IMR-90 (cell line): ENCODE results near the gene ACSS1. TPM values are rescaled to one million over a fixed set of nuclear protein-coding genes. Genes with fewer than 3 reads are reported as not detected.

ENCODE experiments used
- ATAC-seq: fragments of 200-7000 bp; cut with Tn5 transposase; 2 replicates; pipeline ENCODE4 v1.9.1; 2020; ENCODE audit warnings: low read depth, mild to moderate bottlenecking, moderate library complexity
- BruUV-seq: library from RNA; stranded (reverse); fragments of 400-500 nt; replicated peaks from 2 replicates; lab custom pipeline; 2021; lab: Mats Ljungman, UMichigan
- CTCF ChIA-PET: fragments of 300-600 bp; formaldehyde crosslinking; extraction: SDS; loops from one replicate; lab custom pipeline; 2021; ENCODE audit warnings: antibody characterized with exemption; lab: Yijun Ruan, JAX
- POLR2A ChIA-PET: fragments of 300-600 bp; sonication (Branson Sonifier 250); formaldehyde crosslinking; loops from one replicate; lab custom pipeline; 2022; ENCODE audit warnings: antibody characterized with exemption; ENCODE audit not compliant: unreplicated experiment; lab: Charles Lee
- DNase-seq: peaks from one replicate; pipeline ENCODE4 v3.0.0; 2013
- H2AFZ ChIP-seq: replicated peaks from 2 replicates; pipeline ENCODE3; 2013; ENCODE audit warnings: low read length, mild to moderate bottlenecking; ENCODE audit not compliant: poor library complexity
- H2AK5ac ChIP-seq: 2 replicates; pipeline ENCODE4 v1.6.1; 2013; ENCODE audit warnings: low read depth, low read length, inconsistent platforms
- H2AK9ac ChIP-seq: replicated peaks from 2 replicates; pipeline ENCODE3; 2013; ENCODE audit warnings: mild to moderate bottlenecking, low read depth, low read length, moderate library complexity; ENCODE audit not compliant: poor library complexity
- H2BK120ac ChIP-seq: 2 replicates; pipeline ENCODE4 v1.6.1; 2013; ENCODE audit warnings: low read depth, low read length, inconsistent platforms
- H2BK15ac ChIP-seq: 3 replicates; pipeline ENCODE4 v1.6.1; 2013; ENCODE audit warnings: low read depth, low read length, inconsistent platforms
- H2BK20ac ChIP-seq: 2 replicates; pipeline ENCODE4 v1.6.1; 2013; ENCODE audit warnings: low read depth, mild to moderate bottlenecking, inconsistent platforms, low read length, moderate library complexity
- H2BK5ac ChIP-seq: 2 replicates; pipeline ENCODE4 v1.6.1; 2013; ENCODE audit warnings: mild to moderate bottlenecking, low read depth, low read length, inconsistent platforms; ENCODE audit not compliant: poor library complexity, severe bottlenecking
- H3K14ac ChIP-seq: replicated peaks from 2 replicates; pipeline ENCODE4 v1.6.1; 2013; ENCODE audit warnings: low read depth, low read length, inconsistent platforms
- H3K18ac ChIP-seq: 2 replicates; pipeline ENCODE4 v1.6.1; 2013; ENCODE audit warnings: low read depth, low read length, control low read depth
- H3K23ac ChIP-seq: 2 replicates; pipeline ENCODE4 v1.6.1; 2013; ENCODE audit warnings: low read depth, low read length, inconsistent platforms
- H3K27ac ChIP-seq: 2 replicates; pipeline ENCODE4 v1.5.1; 2013; ENCODE audit warnings: mild to moderate bottlenecking, control low read depth, low read length; ENCODE audit not compliant: insufficient read depth
- H3K27me3 ChIP-seq: 2 replicates; pipeline ENCODE4 v1.6.1; 2013; ENCODE audit warnings: low read length; ENCODE audit not compliant: control insufficient read depth, insufficient read depth
- H3K36me3 ChIP-seq: 2 replicates; pipeline ENCODE4 v1.6.1; 2013; ENCODE audit warnings: low read length, mixed read lengths; ENCODE audit not compliant: control insufficient read depth, insufficient read depth
- H3K4ac ChIP-seq: 2 replicates; pipeline ENCODE4 v1.6.1; 2013; ENCODE audit warnings: low read depth, low read length, inconsistent platforms
- H3K4me1 ChIP-seq: 2 replicates; pipeline ENCODE4 v1.6.1; 2013; ENCODE audit warnings: low read length, mixed read lengths; ENCODE audit not compliant: control insufficient read depth, insufficient read depth
- H3K4me2 ChIP-seq: 2 replicates; pipeline ENCODE4 v1.6.1; 2013; ENCODE audit warnings: low read depth, mild to moderate bottlenecking, control low read depth, low read length, moderate library complexity
- H3K4me3 ChIP-seq: 2 replicates; pipeline ENCODE4 v1.5.1; 2013; ENCODE audit warnings: low read depth, mild to moderate bottlenecking, control low read depth, low read length, moderate library complexity; ENCODE audit not compliant: insufficient read depth
- H3K56ac ChIP-seq: 2 replicates; pipeline ENCODE4 v1.6.1; 2013; ENCODE audit warnings: low read length, inconsistent platforms; ENCODE audit not compliant: insufficient read depth; ENCODE audit errors: extremely low read depth
- H3K79me1 ChIP-seq, 2 experiments: 2 replicates each; pipeline ENCODE4 v1.6.1; 2013; ENCODE audit warnings: low read length in 2 of 2, inconsistent platforms in 1 of 2, low read depth in 1 of 2
- H3K9ac ChIP-seq: 2 replicates; pipeline ENCODE4 v1.6.1; 2013; ENCODE audit warnings: low read depth, low read length, control low read depth
- H3K9me1 ChIP-seq: 2 replicates; pipeline ENCODE4 v1.6.1; 2013; ENCODE audit warnings: low read length, inconsistent platforms; ENCODE audit not compliant: insufficient read depth
- H3K9me3 ChIP-seq: 2 replicates; pipeline ENCODE4 v1.6.1; 2013; ENCODE audit warnings: low read length; ENCODE audit not compliant: control insufficient read depth, insufficient read depth
- H4K20me1 ChIP-seq: 2 replicates; pipeline ENCODE4 v1.6.1; 2013; ENCODE audit warnings: low read length, inconsistent platforms; ENCODE audit not compliant: insufficient read depth
- H4K5ac ChIP-seq: 2 replicates; pipeline ENCODE4 v1.6.1; 2013; ENCODE audit warnings: mild to moderate bottlenecking, low read depth, low read length, control low read depth
- H4K8ac ChIP-seq, 2 experiments: 2 replicates each; pipeline ENCODE4 v1.6.1; 2013; ENCODE audit warnings: low read depth in 2 of 2, low read length in 2 of 2, control low read depth in 1 of 2, inconsistent platforms in 1 of 2
- H4K91ac ChIP-seq: 2 replicates; pipeline ENCODE4 v1.6.1; 2013; ENCODE audit warnings: low read depth, low read length, inconsistent platforms; ENCODE audit not compliant: insufficient read depth
- MXI1 ChIP-seq: IDR thresholded peaks from 2 replicates; pipeline ENCODE4 v1.6.1; 2012; ENCODE audit warnings: low read depth, mild to moderate bottlenecking, low read length, moderate library complexity, borderline replicate concordance
- RCOR1 ChIP-seq: IDR thresholded peaks from 2 replicates; pipeline ENCODE4 v1.6.1; 2012; ENCODE audit warnings: mild to moderate bottlenecking, low read length, improper control_type of control experiment; ENCODE audit not compliant: insufficient replicate concordance
- WGBS, 2 experiments: methylation state at CpG; one replicate each; pipeline versions ENCODE4 v1.1.5 to v1.1.7; 2013; ENCODE audit warnings: missing lambda C conversion rate in 2 of 2; ENCODE audit not compliant: insufficient read length in 1 of 2; ENCODE audit errors: extremely low coverage in 2 of 2; 5-methylcytosine and 5-hydroxymethylcytosine counted together
- dilution Hi-C: fragments of 300-500 bp; cut with HindIII; formaldehyde crosslinking; loops from one replicate; pipeline ENCODE4 v1.14.3; 2018; ENCODE audit warnings: low sequenced_read_pairs; ENCODE audit not compliant: unreplicated experiment
- in situ Hi-C: fragments of 300-500 bp; cut with MboI; formaldehyde crosslinking; loops from 3 replicates; pipeline ENCODE4 v1.14.3; 2019; ENCODE audit warnings: low sequenced_read_pairs, inconsistent platforms, mixed read lengths
- intact Hi-C: fragments of 100-400 bp; cut with micrococcal nuclease; formaldehyde crosslinking; loops from 2 replicates; pipeline ENCODE4 v1.10.0; 2022
- polyA plus RNA-seq, 3 experiments: library from polyadenylated mRNA; depleted of rRNA; stranded (reverse); fragments of >200 nt; gene quantifications; 2 replicates each; pipeline ENCODE4 v1.2.3, GENCODE V29; 2012; ENCODE audit warnings: low replicate concordance in 1 of 3
- total RNA-seq: library from RNA; depleted of rRNA; stranded (reverse); fragments of >200 nt; gene quantifications from 2 replicates; pipeline ENCODE4 v1.2.3, GENCODE V29; 2012

Gene ACSS1
- total and polyA plus RNA-seq, 2 of the 4 experiments (the other 2 are of a cell fraction): 0.72 to 1.2 TPM

DNA sequence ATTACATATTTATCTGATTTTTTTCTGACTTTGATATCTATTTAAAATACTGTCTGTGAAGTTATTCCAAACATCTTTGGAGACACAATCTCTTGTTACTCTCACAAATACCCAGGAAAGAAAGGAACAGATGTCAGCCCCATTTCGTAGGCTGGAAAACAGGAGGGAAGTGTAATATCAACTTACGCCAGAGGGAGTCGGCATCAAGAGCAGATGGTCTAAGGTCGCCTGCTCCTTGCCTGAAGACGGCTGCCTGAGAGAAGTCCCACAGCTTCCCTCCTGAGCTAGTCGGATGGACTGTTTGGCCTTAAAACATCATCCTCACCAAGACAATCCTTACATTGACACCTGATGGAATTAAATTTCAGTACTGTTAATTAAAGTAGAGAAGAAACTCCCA, 95.4 kb downstream of the ACSS1 start:
- H2BK20ac ChIP-seq: no peak overlapping the region
- H3K23ac ChIP-seq: no peak overlapping the region
- no peaks in the 10 kb centered on the region for H3K9me3 ChIP-seq
- no peak overlapping the region for H2BK120ac ChIP-seq
- DNase-seq (no peak), ATAC-seq (no peak)
- H2BK5ac ChIP-seq: no peak overlapping the region
- intact Hi-C loops: no loop called here
- no peaks in the 10 kb centered on the region for H3K9me1 ChIP-seq
- H4K20me1 ChIP-seq: no peaks in the 10 kb centered on the region
- H3K4me3 ChIP-seq: no peak overlapping the region
- H2AK5ac ChIP-seq: no peak overlapping the region
- H3K9ac ChIP-seq: no peak overlapping the region
- H3K56ac ChIP-seq: no peak overlapping the region
- no peak overlapping the region for H4K91ac ChIP-seq
- H3K4me2 ChIP-seq: no peak overlapping the region
- no peaks in the 10 kb centered on the region for H3K4me1 ChIP-seq
- peaks cover 39% of the 10 kb centered on the region for H3K36me3 ChIP-seq
- TF ChIP-seq RCOR1 (no peak), MXI1 (no peak)
- POLR2A ChIA-PET: no interaction called here
- dilution Hi-C loops: no loop called here
- no peak overlapping the region for H2AFZ ChIP-seq
- no peak overlapping the region for H2AK9ac ChIP-seq
- no peak overlapping the region for H3K14ac ChIP-seq
- no TSS peak for BruUV-seq
- in situ Hi-C loops: no loop called here
- CTCF ChIA-PET: no interaction called here
- no peak overlapping the region for H3K4ac ChIP-seq
- no peak overlapping the region for H2BK15ac ChIP-seq
- H3K18ac ChIP-seq: no peak overlapping the region
- no peaks in the 10 kb centered on the region for H3K79me1 ChIP-seq
- no CpG with 5 or more reads among the region's 6 CpGs for WGBS, 2 experiments
- H3K27ac ChIP-seq: no peak overlapping the region
- no peak overlapping the region for H4K5ac ChIP-seq
- no peak overlapping the region for H4K8ac ChIP-seq
- no peaks in the 10 kb centered on the region for H3K27me3 ChIP-seq
